HEK293 (cell line): Measurements from ENCODE around the gene KRT24.

Experiments used
- CTCF ChIA-PET: fragments of 350-600 bp; formaldehyde crosslinking; extraction: SDS; loops from one replicate; lab custom pipeline; 2021; ENCODE audit warnings: antibody characterized with exemption; lab: Yijun Ruan, JAX
- POLR2A ChIA-PET: fragments of 300-600 bp; formaldehyde crosslinking; extraction: SDS; loops from one replicate; lab custom pipeline; 2020; ENCODE audit warnings: antibody characterized with exemption, inconsistent platforms; lab: Yijun Ruan, JAX
- H3K27ac ChIP-seq: fragments of 200-500 bp; sonication (Bioruptor generic); 2 replicates; pipeline ENCODE4 v1.5.1; 2014; ENCODE audit warnings: low read depth, low read length, control low read depth, inconsistent platforms; ENCODE audit errors: extremely low read depth
- H3K36me3 ChIP-seq, 2 experiments: fragments of 200-500 bp in 1 of 2; sonication (Bioruptor generic) in 1 of 2; 1 replicate in 1 of 2; 2 replicates in 1 of 2; pipeline ENCODE4 v1.5.1; 2014 to 2017; ENCODE audit warnings: inconsistent platforms in 2 of 2, low read length in 2 of 2; ENCODE audit not compliant: control insufficient read depth in 2 of 2, insufficient read depth in 1 of 2
- H3K4me1 ChIP-seq: fragments of 200-500 bp; sonication (Bioruptor generic); 2 replicates; pipeline ENCODE4 v1.5.1; 2014; ENCODE audit warnings: mild to moderate bottlenecking, low read length, inconsistent platforms; ENCODE audit not compliant: control insufficient read depth, insufficient read depth
- H3K4me3 ChIP-seq: 2 replicates; pipeline ENCODE4 v1.5.1; 2011; ENCODE audit warnings: low read depth, mild to moderate bottlenecking, control low read depth, low read length, moderate library complexity
- H3K9me3 ChIP-seq: fragments of 200-500 bp; sonication (Bioruptor generic); 2 replicates; pipeline ENCODE4 v1.5.1; 2014; ENCODE audit warnings: low read depth, low read length, inconsistent platforms; ENCODE audit not compliant: control insufficient read depth, insufficient read depth
- MEIS1 ChIP-seq: sonication (generic); formaldehyde crosslinking; IDR thresholded peaks from 2 replicates; pipeline ENCODE4 v1.8.1; 2022; ENCODE audit warnings: missing genetic modification reagents, mild to moderate bottlenecking, borderline replicate concordance
- PRDM1 ChIP-seq: fragments of 450-650 bp; formaldehyde crosslinking; IDR thresholded peaks from 2 replicates; pipeline ENCODE4; 2016; ENCODE audit warnings: missing biosample characterization, missing genetic modification characterization
- PRDM2 ChIP-seq: fragments of 450-650 bp; formaldehyde crosslinking; IDR thresholded peaks from 2 replicates; pipeline ENCODE4 v1.5.1; 2016; ENCODE audit warnings: missing biosample characterization, missing genetic modification characterization, borderline replicate concordance
- SALL2 ChIP-seq: fragments of 450-650 bp; formaldehyde crosslinking; IDR thresholded peaks from 2 replicates; pipeline ENCODE4 v1.5.0; 2017; ENCODE audit warnings: missing biosample characterization, mild to moderate bottlenecking, missing genetic modification characterization, borderline replicate concordance
- SCRT2 ChIP-seq: fragments of 450-650 bp; formaldehyde crosslinking; IDR thresholded peaks from 2 replicates; pipeline ENCODE4 v1.5.1; 2016; ENCODE audit warnings: missing biosample characterization, missing genetic modification characterization
- TRIM28 ChIP-seq: IDR thresholded peaks from 2 replicates; pipeline ENCODE4 v1.6.1; 2011; ENCODE audit warnings: low read length, control low read depth, borderline replicate concordance
- ZNF24 ChIP-seq: fragments of 450-650 bp; formaldehyde crosslinking; IDR thresholded peaks from 2 replicates; pipeline ENCODE4 v1.5.1; 2016; ENCODE audit warnings: missing biosample characterization, missing genetic modification characterization
- ZNF311 ChIP-seq: fragments of 450-650 bp; formaldehyde crosslinking; IDR thresholded peaks from 2 replicates; pipeline ENCODE4 v1.5.1; 2017; ENCODE audit warnings: missing biosample characterization, missing genetic modification characterization, borderline replicate concordance
- ZNF398 ChIP-seq: fragments of 450-650 bp; formaldehyde crosslinking; IDR thresholded peaks from 2 replicates; pipeline ENCODE4 v1.5.1; 2017; ENCODE audit warnings: missing biosample characterization, missing genetic modification characterization
- ZNF518A ChIP-seq: fragments of 450-650 bp; formaldehyde crosslinking; conservative IDR thresholded peaks from 2 replicates; pipeline ENCODE4 v1.5.1; 2016; ENCODE audit warnings: low read depth, missing biosample characterization, missing genetic modification characterization
- ZNF571 ChIP-seq: fragments of 450-650 bp; formaldehyde crosslinking; IDR thresholded peaks from 2 replicates; pipeline ENCODE4 v1.5.0; 2017; ENCODE audit warnings: missing biosample characterization, missing genetic modification characterization
- TF ChIP-seq, protein P1 (sequence below): fragments of 450-650 bp; formaldehyde crosslinking; IDR thresholded peaks from 2 replicates; pipeline ENCODE4 v1.5.1; 2016; ENCODE audit warnings: missing biosample characterization, missing genetic modification characterization

KRT24 gene

GRCh38 chr17:40675905-40676304, 27.6 kb downstream of the KRT24 start:
- no peak overlapping the region for H3K4me3 ChIP-seq

More at GRCh38 chr17:40675905-40676304, 27.6 kb downstream of the KRT24 start:
- H3K9me3 ChIP-seq, result no peaks in the 10 kb centered on the region
- CTCF ChIA-PET, result interaction anchor here (2.1 kb wide), 1 partner anchor 61 kb away, joined by 7 read pairs; no protein-coding TSS in a partner anchor
- H3K36me3 ChIP-seq, result no peaks in the 10 kb centered on the region
- H3K27ac ChIP-seq, result no peak overlapping the region
- TF ChIP-seq ZNF518A, result no peak
- TF ChIP-seq ZNF311, result no peak
- no peak for TF ChIP-seq PRDM1 (tag by site-specific recombination)
- TF ChIP-seq SCRT2 (tag by site-specific recombination), result no peak
- no peak for TF ChIP-seq TRIM28
- TF ChIP-seq MEIS1 (CRISPR knock-in tag), result no peak
- TF ChIP-seq SALL2 (tag by site-specific recombination), result no peak
- TF ChIP-seq, protein P1, sequence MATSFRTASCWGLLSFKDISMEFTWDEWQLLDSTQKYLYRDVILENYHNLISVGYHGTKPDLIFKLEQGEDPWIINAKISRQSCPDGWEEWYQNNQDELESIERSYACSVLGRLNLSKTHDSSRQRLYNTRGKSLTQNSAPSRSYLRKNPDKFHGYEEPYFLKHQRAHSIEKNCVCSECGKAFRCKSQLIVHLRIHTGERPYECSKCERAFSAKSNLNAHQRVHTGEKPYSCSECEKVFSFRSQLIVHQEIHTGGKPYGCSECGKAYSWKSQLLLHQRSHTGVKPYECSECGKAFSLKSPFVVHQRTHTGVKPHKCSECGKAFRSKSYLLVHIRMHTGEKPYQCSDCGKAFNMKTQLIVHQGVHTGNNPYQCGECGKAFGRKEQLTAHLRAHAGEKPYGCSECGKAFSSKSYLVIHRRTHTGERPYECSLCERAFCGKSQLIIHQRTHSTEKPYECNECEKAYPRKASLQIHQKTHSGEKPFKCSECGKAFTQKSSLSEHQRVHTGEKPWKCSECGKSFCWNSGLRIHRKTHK (tag by site-specific recombination), result no peak
- TF ChIP-seq ZNF24 (tag by site-specific recombination), result no peak
- TF ChIP-seq PRDM2 (tag by site-specific recombination), result no peak
- TF ChIP-seq ZNF398 (tag by site-specific recombination), result no peak
- TF ChIP-seq ZNF571, result no peak
- POLR2A ChIA-PET, result no interaction called here
- no peaks in the 10 kb centered on the region for H3K4me1 ChIP-seq
